Keratinocyte (primary cell): ENCODE data around the gene PRKN. TPM values are rescaled to one million over a fixed set of nuclear protein-coding genes. Genes with fewer than 3 reads are reported as not detected.

ENCODE experiments used
- DNase-seq: peaks from one replicate; pipeline ENCODE4 v3.0.0-alpha.2; 2011; ENCODE audit warnings: low read depth, missing footprints, low spot score
- FAIRE-seq: peaks from 2 replicates; lab custom pipeline; 2011; peaks lifted over from hg19 to GRCh38; lab: Jason Lieb, UNC
- H2AFZ ChIP-seq: 2 replicates; pipeline ENCODE4 v1.6.0; 2012; ENCODE audit warnings: low read length, control low read depth, inconsistent platforms; ENCODE audit not compliant: control insufficient read depth
- H3K27ac ChIP-seq: 2 replicates; pipeline ENCODE4 v1.5.1; 2011; ENCODE audit warnings: low read length; ENCODE audit not compliant: control insufficient read depth, insufficient read depth
- H3K27me3 ChIP-seq: 3 replicates; pipeline ENCODE4 v1.6.0; 2011; ENCODE audit warnings: low read length; ENCODE audit not compliant: control insufficient read depth, insufficient read depth; ENCODE audit errors: extremely low read depth
- H3K36me3 ChIP-seq, 2 experiments: 2 replicates in 1 of 2; 3 replicates in 1 of 2; pipeline ENCODE4 v1.5.1; 2011; ENCODE audit warnings: low read length in 2 of 2, mild to moderate bottlenecking in 1 of 2; ENCODE audit not compliant: control insufficient read depth in 2 of 2, insufficient read depth in 2 of 2; ENCODE audit errors: extremely low read depth in 1 of 2
- H3K4me1 ChIP-seq: 3 replicates; pipeline ENCODE4 v1.5.1; 2011; ENCODE audit warnings: low read length; ENCODE audit not compliant: control insufficient read depth, insufficient read depth; ENCODE audit errors: extremely low read depth
- H3K4me2 ChIP-seq: 3 replicates; pipeline ENCODE4 v1.6.0; 2011; ENCODE audit warnings: low read depth, low read length; ENCODE audit not compliant: control insufficient read depth, insufficient read depth; ENCODE audit errors: extremely low read depth
- H3K4me3 ChIP-seq, 3 experiments: fragments of 200-600 bp in 1 of 3; sonication (generic) in 1 of 3; 2 replicates in 2 of 3; 3 replicates in 1 of 3; pipeline ENCODE4 v1.5.1; 2011 to 2016; ENCODE audit warnings: low read length in 3 of 3, mild to moderate bottlenecking in 3 of 3, control low read depth in 2 of 3, inconsistent platforms in 1 of 3, low read depth in 1 of 3, mixed read lengths in 1 of 3, mixed run types in 1 of 3, moderate library complexity in 1 of 3; ENCODE audit not compliant: control insufficient read depth in 2 of 3, insufficient read depth in 2 of 3; ENCODE audit errors: extremely low read depth in 1 of 3
- H3K79me2 ChIP-seq: 2 replicates; pipeline ENCODE4 v1.6.0; 2012; ENCODE audit warnings: low read length; ENCODE audit not compliant: control insufficient read depth, insufficient read depth
- H3K9ac ChIP-seq: 3 replicates; pipeline ENCODE4 v1.6.0; 2011; ENCODE audit warnings: low read length; ENCODE audit not compliant: control insufficient read depth, insufficient read depth; ENCODE audit errors: extremely low read depth
- H3K9me1 ChIP-seq: 3 replicates; pipeline ENCODE4 v1.6.0; 2011; ENCODE audit warnings: low read length; ENCODE audit not compliant: control insufficient read depth, insufficient read depth; ENCODE audit errors: extremely low read depth
- H3K9me3 ChIP-seq: 2 replicates; pipeline ENCODE4 v1.5.1; 2012; ENCODE audit warnings: low read depth, low read length; ENCODE audit not compliant: control insufficient read depth
- H4K20me1 ChIP-seq: 3 replicates; pipeline ENCODE4 v1.6.0; 2011; ENCODE audit warnings: low read length; ENCODE audit not compliant: control insufficient read depth, insufficient read depth; ENCODE audit errors: extremely low read depth
- EZH2 ChIP-seq: IDR thresholded peaks from one replicate; pipeline ENCODE4 v1.6.1; 2012; ENCODE audit warnings: inconsistent platforms, mild to moderate bottlenecking, low read length, moderate library complexity
- dilution Hi-C: fragments of 300-500 bp; cut with MboI; formaldehyde crosslinking; loops from one replicate; pipeline ENCODE4 v1.7.0; 2020; ENCODE audit warnings: low sequenced_read_pairs; ENCODE audit not compliant: extremely low pct_ligation_motif_present
- polyA plus RNA-seq, 5 experiments: library from polyadenylated mRNA; depleted of rRNA in 3 of 5; stranded (reverse) in 3 of 5; stranded (forward) in 1 of 5; unstranded in 1 of 5; fragments of >200 nt; gene quantifications; 1 replicate in 1 of 5; 2 replicates in 3 of 5; 3 replicates in 1 of 5; pipeline versions ENCODE4 v1.2.1 to v1.2.3, GENCODE V29; 2011 to 2012; ENCODE audit warnings: missing spikeins in 2 of 5, low read depth in 1 of 5, low replicate concordance in 1 of 5
- TF ChIP-seq, protein P1 (sequence below), 3 experiments: IDR thresholded peaks in 1 of 3; conservative IDR thresholded peaks in 1 of 3; optimal IDR thresholded peaks in 1 of 3; 2 replicates in 2 of 3; 3 replicates in 1 of 3; pipeline versions ENCODE3 to v1.5.1; 2011; ENCODE audit warnings: low read length in 3 of 3, mild to moderate bottlenecking in 3 of 3, moderate library complexity in 2 of 3, control low read depth in 1 of 3, inconsistent platforms in 1 of 3; ENCODE audit not compliant: insufficient read depth in 2 of 3; ENCODE audit errors: extremely low read depth in 1 of 3

PRKN gene
- polyA plus RNA-seq, 1 donor (not counting 4 experiments of a cell fraction or from before 2014, with no cell fraction given), result 0.67 TPM

DNA sequence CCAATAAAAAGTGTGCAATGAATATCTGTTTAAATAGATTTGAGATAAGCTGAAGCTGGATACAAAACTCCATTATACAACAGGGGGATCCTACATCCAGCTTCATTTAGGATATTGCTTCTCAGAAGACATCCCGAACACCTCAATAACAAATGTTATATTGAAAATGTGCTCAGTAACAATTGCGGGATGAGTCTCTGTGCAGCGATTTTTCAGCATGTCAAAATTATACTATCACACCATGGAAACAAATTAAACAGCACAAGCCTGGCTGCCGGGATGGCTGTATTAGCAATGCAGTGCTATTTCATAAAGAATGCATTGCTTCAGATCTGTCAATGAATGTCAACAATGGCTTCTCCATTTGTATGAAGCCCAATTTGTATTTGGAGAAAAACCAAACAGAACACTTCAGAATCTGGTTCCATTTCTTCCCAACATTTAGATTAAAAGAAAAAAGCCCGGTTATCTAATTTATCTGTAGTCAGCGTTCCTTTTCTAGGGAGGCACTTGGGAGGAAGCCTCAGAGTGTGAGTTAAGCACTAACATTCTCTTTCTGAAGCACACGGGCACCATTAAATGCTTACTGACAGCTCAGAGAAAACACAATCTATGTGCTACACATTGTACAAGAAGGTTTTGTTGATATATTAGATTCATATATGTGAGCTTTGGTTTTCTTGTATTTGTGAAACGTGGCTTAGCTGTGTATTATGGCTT lies 1142.8 kb downstream of the PRKN start:
- H3K9ac ChIP-seq, result no peak overlapping the region
- H3K4me2 ChIP-seq, result no peak overlapping the region
- DNase-seq, result no peak
- dilution Hi-C loops, result no loop called here
- no peaks in the 10 kb centered on the region for H3K9me1 ChIP-seq
- no peaks in the 10 kb centered on the region for H3K9me3 ChIP-seq
- H3K4me3 ChIP-seq, result no peak overlapping the region
- FAIRE-seq, result no peak
- H4K20me1 ChIP-seq, result no peaks in the 10 kb centered on the region
- H3K4me1 ChIP-seq, result peaks cover 18% of the 10 kb centered on the region
- no peak overlapping the region for H3K27ac ChIP-seq
- no peaks in the 10 kb centered on the region for H3K27me3 ChIP-seq
- H3K36me3 ChIP-seq, result no peaks in the 10 kb centered on the region
- TF ChIP-seq, protein P1, sequence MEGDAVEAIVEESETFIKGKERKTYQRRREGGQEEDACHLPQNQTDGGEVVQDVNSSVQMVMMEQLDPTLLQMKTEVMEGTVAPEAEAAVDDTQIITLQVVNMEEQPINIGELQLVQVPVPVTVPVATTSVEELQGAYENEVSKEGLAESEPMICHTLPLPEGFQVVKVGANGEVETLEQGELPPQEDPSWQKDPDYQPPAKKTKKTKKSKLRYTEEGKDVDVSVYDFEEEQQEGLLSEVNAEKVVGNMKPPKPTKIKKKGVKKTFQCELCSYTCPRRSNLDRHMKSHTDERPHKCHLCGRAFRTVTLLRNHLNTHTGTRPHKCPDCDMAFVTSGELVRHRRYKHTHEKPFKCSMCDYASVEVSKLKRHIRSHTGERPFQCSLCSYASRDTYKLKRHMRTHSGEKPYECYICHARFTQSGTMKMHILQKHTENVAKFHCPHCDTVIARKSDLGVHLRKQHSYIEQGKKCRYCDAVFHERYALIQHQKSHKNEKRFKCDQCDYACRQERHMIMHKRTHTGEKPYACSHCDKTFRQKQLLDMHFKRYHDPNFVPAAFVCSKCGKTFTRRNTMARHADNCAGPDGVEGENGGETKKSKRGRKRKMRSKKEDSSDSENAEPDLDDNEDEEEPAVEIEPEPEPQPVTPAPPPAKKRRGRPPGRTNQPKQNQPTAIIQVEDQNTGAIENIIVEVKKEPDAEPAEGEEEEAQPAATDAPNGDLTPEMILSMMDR (optimal IDR thresholded peaks at IDR 0.05 in 1 of 3, IDR thresholded peaks at IDR 0.05 in 1 of 3, conservative IDR thresholded peaks at IDR 0.05 in 1 of 3; ENCODE audit: extremely low read depth in 1 of 3, insufficient read depth in 2 of 3, low read length in 3 of 3), result no peak
- TF ChIP-seq EZH2, result no peak
- no peaks in the 10 kb centered on the region for H3K79me2 ChIP-seq
- no peak overlapping the region for H2AFZ ChIP-seq

DNA sequence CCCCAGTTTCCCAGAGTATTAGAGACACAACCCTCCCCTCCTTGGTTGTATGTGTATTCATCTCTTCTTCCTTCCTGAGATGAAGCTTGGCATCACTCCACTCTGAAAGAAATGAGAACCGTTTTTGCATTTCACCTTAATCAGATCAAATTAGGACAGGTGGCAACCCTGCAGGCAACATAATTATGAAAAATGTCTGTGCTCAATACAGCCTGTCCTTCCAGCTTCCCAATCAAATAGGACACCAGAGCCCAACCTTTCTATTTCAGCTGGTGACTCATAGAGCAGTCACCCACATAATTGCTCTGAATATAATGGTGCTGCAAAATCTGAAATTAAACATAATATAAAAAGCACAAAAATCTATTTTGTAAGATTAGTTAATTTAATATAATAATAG lies 1143.5 kb downstream of the PRKN start:
- Histone ChIP-seq H3K27me3 (no peaks in the 10 kb centered on the region), H3K4me2 (peak overlapping the region; percentile 83), H3K36me3 (no peaks in the 10 kb centered on the region), H3K9ac (peak overlapping the region; percentile 14), H3K9me1 (no peaks in the 10 kb centered on the region), H3K79me2 (no peaks in the 10 kb centered on the region), H2AFZ (no peak overlapping the region), H3K9me3 (no peaks in the 10 kb centered on the region), H4K20me1 (no peaks in the 10 kb centered on the region), H3K27ac (peak overlapping the region; percentile 60), H3K4me3 (peak overlapping the region in 1 of 3 experiments; percentile 29), H3K4me1 (peaks cover 18% of the 10 kb centered on the region)
- DNase-seq (peak; percentile 28), FAIRE-seq (no peak)
- dilution Hi-C loops, result no loop called here
- TF ChIP-seq, protein P1 (optimal IDR thresholded peaks at IDR 0.05 in 1 of 3, IDR thresholded peaks at IDR 0.05 in 1 of 3, conservative IDR thresholded peaks at IDR 0.05 in 1 of 3; ENCODE audit: extremely low read depth in 1 of 3, insufficient read depth in 2 of 3, low read length in 3 of 3), result no peak
- no peak for TF ChIP-seq EZH2
